Activated CD4-positive, alpha-beta T cell treated with anti-CD3 and anti-CD28 coated beads, Interleukin-2, amount 50 U/mL, for 16 hours (primary cell): Measurements from ENCODE around the gene C8A.

ENCODE experiments used
- DNase-seq: peaks from one replicate; pipeline ENCODE4 v3.0.0-alpha.2; 2020

Gene C8A

GRCh38 chr1:56838759-56839158, 15.8 kb upstream of the C8A start:
- no peak for DNase-seq

- no peak for DNase-seq
These were observed 11.1 kb upstream of the C8A start for GRCh38 chr1:56843544-56843943.

GRCh38 chr1:56844545-56845136, 10.0 kb upstream of the C8A start:
- DNase-seq = no peak

GRCh38 chr1:56845343-56845742, 9.3 kb upstream of the C8A start:
- no peak for DNase-seq

GRCh38 chr1:56849750-56850149, 4.8 kb upstream of the C8A start:
- DNase-seq = no peak

- DNase-seq = no peak
These were observed 4.2 kb upstream of the C8A start for GRCh38 chr1:56850411-56850810.

- no peak for DNase-seq
These were observed 3.7 kb upstream of the C8A start for GRCh38 chr1:56850922-56851321.

- no peak for DNase-seq
These were observed 2.1 kb upstream of the C8A start for GRCh38 chr1:56852476-56852875.

- no peak for DNase-seq
These were observed 593 bp downstream of the C8A start for GRCh38 chr1:56855190-56855589.

- DNase-seq = no peak
These were observed 1.6 kb downstream of the C8A start for GRCh38 chr1:56856186-56856585.

GRCh38 chr1:56859287-56859686, 4.7 kb downstream of the C8A start:
- no peak for DNase-seq

- no peak for DNase-seq
These were observed 8.8 kb downstream of the C8A start for GRCh38 chr1:56863265-56863992.

GRCh38 chr1:56864430-56864829, 9.8 kb downstream of the C8A start:
- DNase-seq = no peak

- DNase-seq = no peak
These were observed 12.1 kb downstream of the C8A start for GRCh38 chr1:56866656-56867055.

GRCh38 chr1:56867491-56867890, 12.9 kb downstream of the C8A start:
- DNase-seq = no peak

- DNase-seq = no peak
These were observed 14.2 kb downstream of the C8A start for GRCh38 chr1:56868761-56869160.

GRCh38 chr1:56872597-56872996, 18.0 kb downstream of the C8A start:
- no peak for DNase-seq

- no peak for DNase-seq
These were observed 18.6 kb downstream of the C8A start for GRCh38 chr1:56873213-56873612.

- DNase-seq = no peak
These were observed 20.1 kb downstream of the C8A start for GRCh38 chr1:56874689-56875088.

- no peak for DNase-seq
These were observed 23.4 kb downstream of the C8A start for GRCh38 chr1:56877973-56878372.

- DNase-seq = no peak
These were observed 26.2 kb downstream of the C8A start for GRCh38 chr1:56880774-56881173.

GRCh38 chr1:56881417-56881816, 26.8 kb downstream of the C8A start:
- no peak for DNase-seq

GRCh38 chr1:56890229-56890628, 35.6 kb downstream of the C8A start:
- DNase-seq = no peak

- DNase-seq = no peak
These were observed 39.4 kb downstream of the C8A start for GRCh38 chr1:56894014-56894413.
